NCI-H2171 (cell line): ENCODE data around the gene HNRNPC.
A peak's percentile ranks its signal among the peaks of the same experiment; 100 is the strongest.
"Not testable (repeated sequence)": the region's sequence is repeated elsewhere in the genome, so short reads cannot be mapped to it uniquely, and the experiment has no call there.

Source experiments
- DNase-seq: peaks from one replicate; lab custom pipeline; 2025; lab: John Stamatoyannopoulos, UW

Gene HNRNPC

DNA sequence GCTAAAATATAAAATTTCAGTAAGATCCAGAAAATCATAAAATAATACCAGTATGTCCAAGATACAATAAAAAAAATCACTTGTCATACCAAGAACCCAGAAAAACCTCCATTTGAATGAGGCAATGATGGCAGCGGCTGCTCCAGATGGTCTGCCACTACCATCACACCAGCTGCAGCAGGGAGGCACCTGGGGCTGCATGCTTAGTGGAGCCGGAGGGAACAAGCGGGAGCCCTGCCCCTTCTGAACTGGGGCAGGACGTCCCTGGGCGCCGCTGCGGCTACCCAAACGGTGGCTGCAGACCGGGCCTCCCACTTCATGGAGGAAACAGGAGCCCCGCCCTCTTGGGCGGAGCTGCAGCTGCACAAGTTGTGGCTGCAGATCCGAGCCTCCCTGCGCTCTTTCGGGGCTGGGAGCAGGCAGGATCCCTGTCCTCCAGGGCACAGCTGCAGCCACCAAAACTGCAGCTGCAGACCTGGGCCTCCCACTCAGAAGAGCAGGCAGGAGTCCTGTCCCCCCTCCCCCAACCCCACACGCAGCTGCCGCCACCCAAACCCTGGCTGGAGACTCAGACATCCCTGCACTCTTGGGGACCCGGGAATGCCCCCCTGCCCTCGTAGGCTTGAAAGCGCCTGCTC, 77.3 kb downstream of the HNRNPC start:
- DNase-seq = peak; percentile 98

DNA sequence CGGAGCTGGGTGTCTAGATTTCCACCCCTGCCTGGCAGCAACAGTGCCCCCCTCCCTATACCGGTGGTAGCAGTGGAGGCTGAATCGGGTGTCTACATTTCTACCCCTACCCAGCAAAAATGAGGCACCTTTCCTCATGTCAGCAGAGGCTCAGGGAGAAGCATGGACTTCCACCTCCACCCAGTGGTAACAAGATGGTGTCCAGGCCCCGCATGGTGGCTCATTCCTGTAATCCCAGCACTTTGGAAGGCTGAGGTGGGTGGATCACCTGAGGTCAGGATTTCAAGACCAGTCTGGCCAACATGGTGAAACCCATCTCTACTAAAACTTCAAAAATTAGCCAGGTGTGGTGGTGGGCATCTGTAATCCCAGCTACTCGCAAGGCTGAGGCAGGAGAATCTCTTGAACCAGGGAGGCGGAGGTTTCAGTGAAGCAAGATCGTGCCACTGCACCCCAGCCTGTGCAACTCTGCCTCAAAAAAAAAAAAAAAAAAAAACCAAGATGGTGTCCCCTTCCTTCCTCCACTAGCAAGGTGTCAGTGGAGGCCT, 77.9 kb downstream of the HNRNPC start:
- DNase-seq = peak; percentile 83

DNA sequence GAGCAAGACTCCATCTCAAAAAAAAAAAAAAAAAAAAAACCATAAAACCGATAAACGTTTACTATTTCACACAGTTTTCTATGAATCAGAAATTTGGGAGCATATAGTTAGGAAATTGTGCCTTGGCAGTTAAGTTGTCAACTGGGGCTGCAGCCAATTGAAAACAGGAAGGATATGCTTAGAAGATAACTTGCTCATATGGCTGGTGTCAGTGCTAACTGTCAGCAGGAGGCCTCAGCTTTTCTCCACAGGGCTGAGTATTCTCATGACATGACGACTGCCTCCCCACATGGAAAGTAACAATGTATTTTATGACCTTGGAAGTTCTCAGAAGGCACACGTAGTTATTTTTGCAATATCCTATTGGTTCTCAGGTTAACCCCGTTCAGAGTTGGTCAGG, 83.8 kb downstream of the HNRNPC start:
- no peak for DNase-seq

DNA sequence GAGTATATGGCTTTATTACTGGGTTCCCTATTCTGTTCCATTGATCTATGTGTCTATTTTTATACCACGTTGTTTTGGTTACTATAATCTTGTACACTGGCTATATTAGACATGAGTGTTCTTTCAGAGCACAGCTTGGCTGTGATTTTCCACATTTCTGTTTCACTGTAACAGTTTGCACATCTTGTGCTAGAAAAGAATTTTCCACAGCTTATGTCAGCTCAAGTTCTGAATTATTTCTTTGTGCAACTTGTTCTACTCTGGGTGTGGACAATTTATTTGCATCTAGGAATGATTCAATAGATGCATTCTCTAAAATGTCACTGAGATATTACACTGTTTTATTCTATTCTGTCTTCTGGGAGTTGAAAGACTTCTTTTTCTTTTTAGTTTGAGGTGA, 85.0 kb downstream of the HNRNPC start:
- no peak for DNase-seq

DNA sequence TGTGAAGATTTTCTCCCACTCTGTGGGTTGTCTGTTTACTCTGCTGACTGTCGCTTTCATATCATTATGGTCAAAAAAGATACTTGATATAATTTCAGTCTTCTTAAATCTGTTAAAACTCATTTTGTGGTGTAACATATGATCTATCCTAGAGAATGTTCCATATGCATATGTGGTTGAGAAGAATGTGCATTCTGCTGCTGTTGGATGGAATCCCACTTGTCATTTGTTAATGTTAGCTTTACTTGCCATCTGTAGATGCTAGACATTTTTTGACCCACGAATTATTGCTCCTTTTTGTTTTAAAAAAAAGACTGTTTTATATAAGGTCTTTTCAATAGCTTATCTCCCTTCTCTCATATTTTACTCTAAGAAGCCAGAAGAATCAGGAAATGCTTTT, 87.1 kb downstream of the HNRNPC start:
- no peak for DNase-seq

DNA sequence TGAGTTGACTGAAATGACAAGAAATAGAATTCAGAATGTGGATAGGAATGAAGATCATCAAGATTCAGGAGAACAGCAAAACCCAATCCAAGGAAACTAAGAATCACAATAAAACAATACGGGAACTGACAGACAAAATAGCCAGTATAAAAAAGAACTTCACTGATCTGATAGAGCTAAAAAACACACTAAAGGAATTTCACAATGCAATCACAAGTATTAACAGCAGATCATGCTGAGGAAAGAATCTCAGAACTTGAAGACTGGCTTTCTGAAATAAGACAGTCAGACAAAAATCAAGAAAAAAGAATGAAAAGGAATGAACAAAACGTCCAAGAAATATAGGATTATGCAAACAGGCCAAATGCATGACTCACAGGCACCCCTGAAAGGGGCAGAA, 98.1 kb downstream of the HNRNPC start:
- no peak for DNase-seq

DNA sequence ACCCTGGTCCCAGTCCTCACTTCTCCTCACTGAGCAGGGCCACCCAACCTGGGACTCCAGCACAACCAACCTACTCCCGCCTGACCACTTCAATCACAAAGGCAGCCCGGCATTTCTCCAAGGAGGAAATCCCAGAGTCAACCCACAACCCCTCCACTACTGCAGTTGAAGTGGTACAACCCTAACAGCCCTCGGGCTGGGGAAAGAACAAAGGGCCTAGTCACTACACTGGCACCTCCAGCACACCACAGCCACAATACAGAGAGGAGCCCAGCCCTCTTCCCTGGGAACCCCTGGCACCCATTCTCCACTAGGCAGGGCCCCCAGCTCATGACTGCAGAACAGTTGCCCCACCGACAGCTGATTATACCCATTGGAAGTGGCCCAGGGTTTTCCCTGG, 99.7 kb downstream of the HNRNPC start:
- no peak for DNase-seq

DNA sequence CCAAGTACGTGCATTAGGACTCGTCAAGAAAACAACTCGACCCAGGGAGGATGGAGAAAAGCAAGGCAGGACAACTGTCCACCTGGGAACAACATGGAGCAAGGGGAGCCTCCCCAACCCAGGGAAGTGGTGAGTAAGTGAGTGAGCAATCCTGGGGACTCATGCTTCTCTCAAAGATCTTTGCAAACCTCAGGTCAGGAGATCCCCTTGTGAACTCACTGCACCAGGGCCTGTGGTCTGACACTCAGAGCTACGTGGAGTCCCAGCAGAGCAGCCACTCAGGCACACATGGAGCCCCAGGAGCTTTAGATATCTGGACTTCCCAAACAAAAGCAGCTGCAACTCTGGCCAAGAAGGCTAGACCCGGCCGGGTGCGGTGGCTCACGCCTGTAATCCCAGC, 101.2 kb downstream of the HNRNPC start:
- DNase-seq = no peak

DNA sequence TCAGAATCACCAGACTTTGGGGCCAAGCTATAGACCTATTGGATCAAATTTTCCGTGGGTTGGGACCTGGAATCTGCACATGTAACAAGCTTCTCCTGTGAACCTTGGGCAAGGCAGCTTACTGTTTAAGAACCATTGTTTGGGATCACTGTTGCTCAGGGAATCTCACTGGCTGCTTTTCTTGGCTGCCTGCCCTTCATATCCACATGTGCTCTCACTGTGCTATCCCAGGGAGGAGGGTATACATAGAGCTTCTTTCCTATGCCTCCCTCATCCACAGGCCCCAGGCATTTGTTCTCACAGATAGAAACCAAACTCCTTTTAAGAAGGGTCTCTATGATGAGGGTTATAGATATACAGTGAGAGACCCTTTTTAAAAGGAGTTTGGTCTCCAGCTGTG, 103.6 kb downstream of the HNRNPC start:
- DNase-seq = not testable (repeated sequence)

DNA sequence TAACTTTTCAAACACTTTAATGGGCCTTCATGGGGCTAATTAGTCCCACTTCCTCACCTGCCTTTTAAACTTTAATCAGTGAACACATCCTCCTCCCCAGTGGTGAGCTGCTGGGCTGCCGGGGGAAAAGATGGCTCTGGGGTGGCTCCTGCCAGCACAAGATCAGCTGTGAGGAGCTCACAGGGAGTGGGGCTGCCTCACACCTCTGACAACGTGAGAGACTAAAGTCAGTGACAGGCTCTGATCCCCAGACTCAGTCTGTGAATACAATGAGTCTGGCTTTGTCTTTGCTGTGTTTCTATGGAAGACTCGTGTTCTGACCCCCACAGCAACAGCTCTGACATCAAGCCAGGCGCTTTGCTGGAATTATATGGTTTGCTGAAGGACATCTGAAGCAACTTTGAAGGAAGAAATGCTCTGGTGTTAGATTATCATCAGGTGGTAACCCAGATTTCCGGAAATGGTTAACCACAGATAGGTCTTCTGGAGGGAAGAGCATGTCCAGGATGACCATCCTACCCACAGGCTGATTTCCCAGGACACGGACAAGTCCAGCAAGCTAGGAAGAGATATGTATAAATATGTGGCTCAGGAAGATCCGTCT, 104.1 kb downstream of the HNRNPC start:
- DNase-seq = not testable (repeated sequence)

DNA sequence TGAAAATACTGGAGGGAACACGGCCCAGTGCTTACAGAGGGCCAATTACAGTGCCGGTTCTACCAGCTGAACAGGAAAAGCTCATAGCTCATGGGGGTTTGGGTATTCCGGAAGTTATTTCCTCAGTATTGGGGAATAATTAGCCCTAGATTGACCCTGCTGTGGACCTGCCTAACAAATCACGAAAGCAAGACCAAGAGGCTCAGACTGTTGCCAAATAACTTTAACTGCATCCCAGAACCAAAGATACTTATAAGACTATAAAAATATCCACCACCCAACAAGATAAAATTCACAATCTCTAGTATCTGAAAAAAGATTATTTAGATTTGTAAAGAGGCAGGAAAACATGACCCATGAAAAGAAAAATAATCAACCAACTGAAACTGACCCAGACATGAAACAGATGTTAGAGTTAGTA, 105.4 kb downstream of the HNRNPC start:
- DNase-seq = no peak

DNA sequence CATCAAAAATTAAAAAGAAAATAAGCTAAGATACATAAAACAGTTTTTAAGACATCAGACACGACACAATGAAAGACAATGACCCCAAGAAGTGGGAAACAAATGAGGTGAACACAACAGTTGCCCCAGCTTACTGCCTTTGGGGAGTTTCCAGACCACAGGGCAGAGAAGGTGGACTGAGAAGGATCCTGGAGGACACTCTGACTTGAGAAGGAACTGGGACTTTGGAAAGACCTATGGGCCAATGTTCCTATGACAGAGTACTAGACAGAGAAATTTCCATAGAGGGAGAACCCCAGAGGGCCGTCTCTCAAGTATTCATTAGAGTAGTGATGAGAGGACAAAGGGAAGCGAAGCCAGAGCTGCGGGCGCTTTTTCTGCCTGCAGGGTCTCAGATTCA, 107.2 kb downstream of the HNRNPC start:
- no peak for DNase-seq

DNA sequence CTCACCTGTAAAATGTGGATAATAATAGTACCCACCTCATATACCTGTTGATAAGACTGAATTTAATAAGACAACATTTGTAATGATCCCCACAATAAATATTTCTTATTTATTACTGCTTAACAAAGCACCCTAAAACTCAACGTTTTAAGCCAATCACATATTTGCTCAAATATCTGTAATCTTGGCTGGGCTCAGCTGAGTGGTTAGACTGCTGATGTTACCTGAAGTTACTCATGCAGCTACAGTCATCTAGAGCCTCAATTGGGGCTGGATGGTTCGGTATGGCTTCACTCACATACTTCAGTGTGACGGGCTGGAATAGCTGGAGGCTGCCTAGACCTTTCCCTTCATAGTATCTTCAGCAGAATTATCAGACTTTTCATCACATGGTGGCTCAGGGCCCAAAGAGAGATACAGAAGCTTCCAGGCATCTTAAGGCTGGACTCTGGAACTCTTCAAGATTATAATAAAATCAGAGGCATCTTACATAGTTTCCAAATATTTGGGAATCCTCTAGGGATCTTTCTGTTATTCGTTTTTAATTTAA, 109.1 kb downstream of the HNRNPC start:
- no peak for DNase-seq
